Transverse colon (tissue), 4 donors: ENCODE data around the gene FH.

Experiments
- CTCF ChIP-seq, 5 experiments: fragments of 200-600 bp in 3 of 5; fragments of 450-650 bp in 2 of 5; sonication (generic) in 3 of 5; IDR thresholded peaks; 1 replicate in 2 of 5; 2 replicates in 3 of 5; pipeline ENCODE4 v1.5.1; 2016 to 2017; ENCODE audit warnings: antibody characterized with exemption in 5 of 5, inconsistent platforms in 3 of 5, mild to moderate bottlenecking in 2 of 5, moderate library complexity in 1 of 5
- POLR2AphosphoS5 ChIP-seq, 3 donors: sonication (generic); formaldehyde crosslinking; IDR thresholded peaks; one replicate each; pipeline ENCODE4 v1.6.1; 2016; ENCODE audit warnings: antibody characterized with exemption in 3 of 3

- TF ChIP-seq CTCF (IDR thresholded peaks at IDR 0.05) (no peak), POLR2AphosphoS5 (IDR thresholded peaks at IDR 0.05) (no peak)
Observed at GRCh38 chr1:241532162-241532531, 12.6 kb upstream of the FH start, which contains the start of gene KMO.
